IMR-90 (cell line): ENCODE measurements around the gene ORAI3.

ENCODE experiments used
- SMC3 ChIP-seq: fragments of 150-350 bp; IDR thresholded peaks from 2 replicates; pipeline ENCODE4 v1.6.1; 2016; ENCODE audit warnings: low read depth, mild to moderate bottlenecking, antibody characterized with exemption, low read length, moderate library complexity
- TF ChIP-seq, protein P1 (sequence below): conservative IDR thresholded peaks from 2 replicates; pipeline ENCODE4 v1.5.1; 2012; ENCODE audit warnings: mild to moderate bottlenecking, low read depth, low read length, improper control_type of control experiment

- TF ChIP-seq, protein P1, sequence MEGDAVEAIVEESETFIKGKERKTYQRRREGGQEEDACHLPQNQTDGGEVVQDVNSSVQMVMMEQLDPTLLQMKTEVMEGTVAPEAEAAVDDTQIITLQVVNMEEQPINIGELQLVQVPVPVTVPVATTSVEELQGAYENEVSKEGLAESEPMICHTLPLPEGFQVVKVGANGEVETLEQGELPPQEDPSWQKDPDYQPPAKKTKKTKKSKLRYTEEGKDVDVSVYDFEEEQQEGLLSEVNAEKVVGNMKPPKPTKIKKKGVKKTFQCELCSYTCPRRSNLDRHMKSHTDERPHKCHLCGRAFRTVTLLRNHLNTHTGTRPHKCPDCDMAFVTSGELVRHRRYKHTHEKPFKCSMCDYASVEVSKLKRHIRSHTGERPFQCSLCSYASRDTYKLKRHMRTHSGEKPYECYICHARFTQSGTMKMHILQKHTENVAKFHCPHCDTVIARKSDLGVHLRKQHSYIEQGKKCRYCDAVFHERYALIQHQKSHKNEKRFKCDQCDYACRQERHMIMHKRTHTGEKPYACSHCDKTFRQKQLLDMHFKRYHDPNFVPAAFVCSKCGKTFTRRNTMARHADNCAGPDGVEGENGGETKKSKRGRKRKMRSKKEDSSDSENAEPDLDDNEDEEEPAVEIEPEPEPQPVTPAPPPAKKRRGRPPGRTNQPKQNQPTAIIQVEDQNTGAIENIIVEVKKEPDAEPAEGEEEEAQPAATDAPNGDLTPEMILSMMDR, result no peak
- no peak for TF ChIP-seq SMC3
These were observed 11.2 kb upstream of the ORAI3 start for GRCh38 chr16:30937692-30938091.
